Endothelial cell (in vitro differentiated cells): ENCODE data around the gene CACNA1B. TPM values are rescaled to one million over a fixed set of nuclear protein-coding genes. Genes with fewer than 3 reads are reported as not detected.
"Not testable (repeated sequence)": the region's sequence is repeated elsewhere in the genome, so short reads cannot be mapped to it uniquely, and the experiment has no call there.

Experiments
- DNase-seq: peaks from one replicate; pipeline ENCODE4 v3.0.0; 2021; ENCODE audit warnings: low spot score
- H3K27ac Mint-ChIP-seq: one replicate; pipeline ENCODE4 v1.8.0; 2021; ENCODE audit warnings: mixed read lengths, inconsistent platforms; ENCODE audit not compliant: unreplicated experiment
- H3K27me3 Mint-ChIP-seq: one replicate; pipeline ENCODE4 v1.8.0; 2021; ENCODE audit warnings: mild to moderate bottlenecking, moderate library complexity, mixed read lengths, inconsistent platforms; ENCODE audit not compliant: unreplicated experiment
- H3K36me3 Mint-ChIP-seq: one replicate; pipeline ENCODE4 v1.8.0; 2021; ENCODE audit warnings: mild to moderate bottlenecking, low read depth, mixed read lengths, inconsistent platforms; ENCODE audit not compliant: unreplicated experiment
- H3K4me1 Mint-ChIP-seq: one replicate; pipeline ENCODE4 v1.8.0; 2021; ENCODE audit warnings: mild to moderate bottlenecking, mixed read lengths, inconsistent platforms; ENCODE audit not compliant: unreplicated experiment
- H3K4me3 Mint-ChIP-seq: one replicate; pipeline ENCODE4 v1.8.0; 2021; ENCODE audit warnings: mild to moderate bottlenecking, mixed read lengths, inconsistent platforms; ENCODE audit not compliant: unreplicated experiment
- H3K9me3 Mint-ChIP-seq: one replicate; pipeline ENCODE4 v1.8.0; 2021; ENCODE audit warnings: mixed read lengths, inconsistent platforms; ENCODE audit not compliant: unreplicated experiment
- total RNA-seq: library from RNA; stranded (reverse); fragmentation: NEBNext Ultra II Directional; extraction: Animal tissue kit (Norgen Biotek cat#: 25700); gene quantifications from one replicate; pipeline ENCODE4 v1.2.1, GENCODE V29; 2021; ENCODE audit not compliant: unreplicated experiment
- TF ChIP-seq, protein P1 (sequence below): fragments of 200-600 bp; sonication (generic); IDR thresholded peaks from one replicate; pipeline ENCODE4 v1.5.0; 2021; ENCODE audit warnings: antibody characterized with exemption; ENCODE audit not compliant: unreplicated experiment

CACNA1B gene
- total RNA-seq, 1 donor from 2014 or later: 2.0 TPM

- Mint-ChIP-seq H3K9me3 (no peaks in the 10 kb centered on the region), H3K4me3 (no peak overlapping the region), H3K36me3 (peaks cover 3% of the 10 kb centered on the region), H3K4me1 (no peaks in the 10 kb centered on the region), H3K27ac (no peak overlapping the region), H3K27me3 (peaks cover 8% of the 10 kb centered on the region)
- TF ChIP-seq, protein P1, sequence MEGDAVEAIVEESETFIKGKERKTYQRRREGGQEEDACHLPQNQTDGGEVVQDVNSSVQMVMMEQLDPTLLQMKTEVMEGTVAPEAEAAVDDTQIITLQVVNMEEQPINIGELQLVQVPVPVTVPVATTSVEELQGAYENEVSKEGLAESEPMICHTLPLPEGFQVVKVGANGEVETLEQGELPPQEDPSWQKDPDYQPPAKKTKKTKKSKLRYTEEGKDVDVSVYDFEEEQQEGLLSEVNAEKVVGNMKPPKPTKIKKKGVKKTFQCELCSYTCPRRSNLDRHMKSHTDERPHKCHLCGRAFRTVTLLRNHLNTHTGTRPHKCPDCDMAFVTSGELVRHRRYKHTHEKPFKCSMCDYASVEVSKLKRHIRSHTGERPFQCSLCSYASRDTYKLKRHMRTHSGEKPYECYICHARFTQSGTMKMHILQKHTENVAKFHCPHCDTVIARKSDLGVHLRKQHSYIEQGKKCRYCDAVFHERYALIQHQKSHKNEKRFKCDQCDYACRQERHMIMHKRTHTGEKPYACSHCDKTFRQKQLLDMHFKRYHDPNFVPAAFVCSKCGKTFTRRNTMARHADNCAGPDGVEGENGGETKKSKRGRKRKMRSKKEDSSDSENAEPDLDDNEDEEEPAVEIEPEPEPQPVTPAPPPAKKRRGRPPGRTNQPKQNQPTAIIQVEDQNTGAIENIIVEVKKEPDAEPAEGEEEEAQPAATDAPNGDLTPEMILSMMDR: no peak
- DNase-seq: no peak
These were observed 4.3 kb downstream of the CACNA1B start for GRCh38 chr9:137881591-137882505.

- TF ChIP-seq, protein P1: no peak
- H3K4me1 Mint-ChIP-seq: no peaks in the 10 kb centered on the region
- H3K4me3 Mint-ChIP-seq: no peak overlapping the region
- no peak for DNase-seq
- peaks cover 3% of the 10 kb centered on the region for H3K36me3 Mint-ChIP-seq
- H3K27ac Mint-ChIP-seq: no peak overlapping the region
- no peaks in the 10 kb centered on the region for H3K9me3 Mint-ChIP-seq
- peaks cover 8% of the 10 kb centered on the region for H3K27me3 Mint-ChIP-seq
These were observed 4.9 kb downstream of the CACNA1B start for GRCh38 chr9:137882506-137882821.

DNA sequence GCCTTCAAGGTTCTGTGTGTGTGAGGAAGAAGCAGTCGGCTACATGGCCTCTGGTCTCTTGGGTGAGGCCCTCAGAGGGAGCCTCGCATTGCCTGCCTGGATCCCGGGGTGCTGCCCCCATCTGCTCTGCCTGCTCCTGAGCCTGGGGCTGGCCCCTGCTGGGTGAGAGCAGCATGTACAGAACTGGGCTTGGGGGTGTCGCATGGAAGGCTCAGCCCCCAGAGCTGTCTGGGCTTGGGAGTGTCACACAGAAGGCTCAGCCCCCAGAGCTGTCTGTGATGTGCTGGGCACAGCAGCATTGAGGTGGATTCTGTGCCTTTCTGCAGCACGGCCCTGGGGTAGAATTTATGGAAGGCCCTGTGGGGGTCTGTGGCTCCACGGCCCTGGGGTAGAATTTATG is 6.4 kb downstream of the CACNA1B start:
- H3K4me3 Mint-ChIP-seq: not testable (repeated sequence)

DNA sequence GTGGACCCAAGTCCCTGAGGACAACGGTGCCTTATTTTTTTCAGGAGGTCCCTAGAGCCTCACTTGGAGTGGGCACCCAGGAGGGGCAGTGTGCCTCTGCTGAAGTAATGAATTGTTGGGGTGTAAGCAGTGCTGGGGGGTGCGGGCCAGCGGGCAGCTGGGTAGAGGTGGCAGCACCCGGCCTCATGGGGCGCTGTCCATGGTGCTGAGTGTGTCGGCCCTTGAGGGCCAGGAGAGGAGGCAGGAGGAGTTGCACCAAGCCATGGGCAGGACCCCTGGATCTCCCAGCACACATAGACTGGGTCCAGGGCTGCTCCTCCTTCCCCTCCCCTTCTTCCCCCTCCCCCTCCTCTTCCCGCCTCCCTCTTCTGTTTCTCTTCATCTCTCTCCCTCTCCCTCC is 7.0 kb downstream of the CACNA1B start:
- H3K9me3 Mint-ChIP-seq, H3K27ac Mint-ChIP-seq, H3K4me1 Mint-ChIP-seq, H3K4me3 Mint-ChIP-seq, H3K27me3 Mint-ChIP-seq, H3K36me3 Mint-ChIP-seq: not testable (repeated sequence)
- DNase-seq: peak; percentile 42

More for the DNA sequence above, 6.4 kb downstream of the CACNA1B start:
- not testable (repeated sequence) for H3K27ac Mint-ChIP-seq, H3K27me3 Mint-ChIP-seq, H3K9me3 Mint-ChIP-seq, H3K36me3 Mint-ChIP-seq, DNase-seq, H3K4me1 Mint-ChIP-seq

- not testable (repeated sequence) for H3K4me3 Mint-ChIP-seq, H3K4me1 Mint-ChIP-seq, H3K36me3 Mint-ChIP-seq, H3K27ac Mint-ChIP-seq, H3K9me3 Mint-ChIP-seq, H3K27me3 Mint-ChIP-seq, DNase-seq
These were observed 7.5 kb downstream of the CACNA1B start for GRCh38 chr9:137885121-137885520.

GRCh38 chr9:137888621-137889020 is 11.0 kb downstream of the CACNA1B start:
- not testable (repeated sequence) for H3K27me3 Mint-ChIP-seq, H3K27ac Mint-ChIP-seq, H3K4me3 Mint-ChIP-seq, H3K9me3 Mint-ChIP-seq, H3K4me1 Mint-ChIP-seq, DNase-seq, H3K36me3 Mint-ChIP-seq

GRCh38 chr9:137889966-137890365 is 12.4 kb downstream of the CACNA1B start:
- not testable (repeated sequence) for H3K9me3 Mint-ChIP-seq, H3K36me3 Mint-ChIP-seq, DNase-seq, H3K4me1 Mint-ChIP-seq, H3K4me3 Mint-ChIP-seq, H3K27me3 Mint-ChIP-seq, H3K27ac Mint-ChIP-seq

DNA sequence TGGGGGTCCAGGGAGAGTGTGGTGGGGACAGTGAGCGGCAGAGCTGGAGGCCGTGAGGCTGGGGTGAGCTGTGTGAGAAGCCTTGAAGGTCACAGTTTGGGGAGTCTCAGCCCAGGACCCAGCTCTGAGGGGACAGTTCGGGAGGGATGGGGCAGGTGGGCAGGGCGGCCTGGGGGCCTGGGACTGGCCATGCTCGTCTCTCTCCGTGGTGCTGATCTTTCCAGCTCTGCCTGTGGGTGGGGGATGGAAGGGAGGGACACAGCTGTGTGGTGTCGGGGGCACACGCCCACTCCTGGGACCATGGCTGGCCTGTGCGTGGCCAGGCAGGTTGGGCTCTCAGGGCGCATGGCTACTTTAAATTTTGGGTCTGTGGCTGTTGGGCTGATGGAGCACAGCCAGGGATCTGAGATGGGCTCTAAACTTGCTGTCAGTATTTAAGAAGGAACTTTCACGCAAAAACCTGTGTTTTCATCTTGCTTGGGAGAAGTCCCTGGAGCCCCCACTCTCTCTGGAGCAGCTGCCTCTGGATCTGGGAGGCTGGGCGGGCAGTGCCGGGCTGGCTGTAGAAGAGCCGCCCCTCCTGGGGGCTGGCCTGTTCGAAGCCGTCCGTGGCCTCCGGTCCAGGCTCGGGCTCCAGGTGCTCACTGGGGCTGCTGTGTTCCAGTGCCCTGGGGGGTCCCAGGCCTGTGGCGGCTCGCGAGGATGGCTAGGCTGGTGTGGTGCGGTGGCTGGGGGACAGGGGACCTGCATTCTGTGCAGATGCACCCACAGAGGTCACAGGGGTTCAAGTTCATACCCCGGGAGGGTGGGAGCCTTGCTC is 13.4 kb downstream of the CACNA1B start:
- H3K4me3 Mint-ChIP-seq, H3K27ac Mint-ChIP-seq, DNase-seq, H3K4me1 Mint-ChIP-seq, H3K27me3 Mint-ChIP-seq, H3K9me3 Mint-ChIP-seq, H3K36me3 Mint-ChIP-seq: not testable (repeated sequence)
